Measurements from ENCODE around the gene POLR3K.

The POLR3K gene

GRCh38 chr16:35678-36305 lies 17.6 kb downstream of the POLR3K start:
- H2BK5ac ChIP-seq (ENCODE audit: low read length) = no peak overlapping the region
- no peak for DNase-seq (ENCODE audit: low spot score)
- no peaks in the 10 kb centered on the region for H3K27me3 ChIP-seq (ENCODE audit: control insufficient read depth in 3 of 3, insufficient read depth in 3 of 3, low read depth in 1 of 3, low read length in 3 of 3)

GRCh38 chr16:35011-35677 lies 18.3 kb downstream of the POLR3K start:
- Histone ChIP-seq H2BK5ac (ENCODE audit: low read length) (no peak overlapping the region), H2AFZ (ENCODE audit: low read length) (no peak overlapping the region), H2BK15ac (ENCODE audit: low read length) (no peak overlapping the region)

More at GRCh38 chr16:35678-36305, 17.6 kb downstream of the POLR3K start:
- Histone ChIP-seq H3K23ac (ENCODE audit: low read depth, low read length, poor library complexity) (peak overlapping the region; percentile 85), H3K9me3 (replicated peaks in 1 of 2; ENCODE audit: control insufficient read depth in 2 of 2, insufficient read depth in 1 of 2, low read depth in 1 of 2, low read length in 2 of 2) (no peaks in the 10 kb centered on the region), H2BK120ac (ENCODE audit: low read depth, low read length) (no peak overlapping the region), H3K18ac (ENCODE audit: low read length) (no peak overlapping the region), H3K4me1 (ENCODE audit: control insufficient read depth in 2 of 2, insufficient read depth in 1 of 2, low read depth in 1 of 2, low read length in 2 of 2) (peaks cover 0 to 4% of the 10 kb centered on the region in 2 donors), H3K36me3 (replicated peaks in 1 of 2; ENCODE audit: control insufficient read depth in 2 of 2, insufficient read depth in 2 of 2, low read length in 2 of 2) (peaks cover 6 to 15% of the 10 kb centered on the region in 2 donors), H2AK5ac (ENCODE audit: low read depth, low read length) (peak overlapping the region; percentile 37), H3K14ac (ENCODE audit: low read length) (no peak overlapping the region), H2BK15ac (ENCODE audit: low read length) (no peak overlapping the region), H3K4me2 (ENCODE audit: insufficient read depth, low read length, poor library complexity, severe bottlenecking) (no peak overlapping the region), H2BK12ac (ENCODE audit: low read length) (no peak overlapping the region), H3K9ac (ENCODE audit: low read depth, low read length, poor library complexity) (no peak overlapping the region), H3K79me1 (ENCODE audit: low read depth, low read length) (no peaks in the 10 kb centered on the region), H4K91ac (ENCODE audit: low read depth, low read length, poor library complexity) (no peak overlapping the region), H4K8ac (ENCODE audit: low read depth, low read length) (no peak overlapping the region), H2AFZ (ENCODE audit: low read length) (no peak overlapping the region), H3K27ac (replicated peaks; ENCODE audit: low read length) (no peak overlapping the region), H3K4me3 (ENCODE audit: low read length in 2 of 2) (peak overlapping the region in 1 of 2 donors; percentile 18), H3K4ac (ENCODE audit: low read length) (no peak overlapping the region)
- WGBS, 2 donors (ENCODE audit: extremely low coverage in 2 of 2, insufficient read length in 2 of 2, insufficient replicate concordance in 1 of 2) = no CpG with 5 or more reads among the region's 11 CpGs

GRCh38 chr16:34648-34987 lies 18.8 kb downstream of the POLR3K start:
- Histone ChIP-seq H2AFZ (ENCODE audit: low read length) (no peak overlapping the region), H2BK15ac (ENCODE audit: low read length) (no peak overlapping the region), H2BK12ac (ENCODE audit: low read length) (no peak overlapping the region), H3K23ac (ENCODE audit: low read depth, low read length, poor library complexity) (peak overlapping the region; percentile 60), H3K4me2 (ENCODE audit: insufficient read depth, low read length, poor library complexity, severe bottlenecking) (no peak overlapping the region), H3K9ac (ENCODE audit: low read depth, low read length, poor library complexity) (peak overlapping the region; percentile 68), H3K9me3 (replicated peaks in 1 of 2; ENCODE audit: control insufficient read depth in 2 of 2, insufficient read depth in 1 of 2, low read depth in 1 of 2, low read length in 2 of 2) (no peaks in the 10 kb centered on the region), H4K91ac (ENCODE audit: low read depth, low read length, poor library complexity) (no peak overlapping the region), H2BK5ac (ENCODE audit: low read length) (no peak overlapping the region), H3K14ac (ENCODE audit: low read length) (peak overlapping the region; percentile 1), H2BK120ac (ENCODE audit: low read depth, low read length) (no peak overlapping the region), H3K18ac (ENCODE audit: low read length) (no peak overlapping the region), H2AK5ac (ENCODE audit: low read depth, low read length) (no peak overlapping the region), H3K4me3 (ENCODE audit: low read length in 2 of 2) (peak overlapping the region in 1 of 2 donors; percentile 41), H3K36me3 (replicated peaks in 1 of 2; ENCODE audit: control insufficient read depth in 2 of 2, insufficient read depth in 2 of 2, low read length in 2 of 2) (peaks cover 6 to 12% of the 10 kb centered on the region in 2 donors), H3K79me1 (ENCODE audit: low read depth, low read length) (no peaks in the 10 kb centered on the region), H3K4ac (ENCODE audit: low read length) (no peak overlapping the region), H4K8ac (ENCODE audit: low read depth, low read length) (no peak overlapping the region), H3K27ac (replicated peaks; ENCODE audit: low read length) (no peak overlapping the region), H3K4me1 (ENCODE audit: control insufficient read depth in 2 of 2, insufficient read depth in 1 of 2, low read depth in 1 of 2, low read length in 2 of 2) (peaks cover 0 to 4% of the 10 kb centered on the region in 2 donors), H3K27me3 (ENCODE audit: control insufficient read depth in 3 of 3, insufficient read depth in 3 of 3, low read depth in 1 of 3, low read length in 3 of 3) (no peaks in the 10 kb centered on the region)
- no peak for DNase-seq (ENCODE audit: low spot score)
- no CpG with 5 or more reads among the region's 6 CpGs for WGBS, 2 donors (ENCODE audit: extremely low coverage in 2 of 2, insufficient read length in 2 of 2, insufficient replicate concordance in 1 of 2)

More at GRCh38 chr16:35011-35677, 18.3 kb downstream of the POLR3K start:
- H3K4me3 ChIP-seq (ENCODE audit: low read length in 2 of 2) = peak overlapping the region in 1 of 2 donors; percentile 18
- H3K9me3 ChIP-seq (replicated peaks in 1 of 2; ENCODE audit: control insufficient read depth in 2 of 2, insufficient read depth in 1 of 2, low read depth in 1 of 2, low read length in 2 of 2) = no peaks in the 10 kb centered on the region
- peak overlapping the region; percentile 37 for H2AK5ac ChIP-seq (ENCODE audit: low read depth, low read length)
- no peak overlapping the region for H2BK120ac ChIP-seq (ENCODE audit: low read depth, low read length)
- no peak overlapping the region for H4K8ac ChIP-seq (ENCODE audit: low read depth, low read length)
- H3K18ac ChIP-seq (ENCODE audit: low read length) = no peak overlapping the region
- no peaks in the 10 kb centered on the region for H3K27me3 ChIP-seq (ENCODE audit: control insufficient read depth in 3 of 3, insufficient read depth in 3 of 3, low read depth in 1 of 3, low read length in 3 of 3)
- H3K27ac ChIP-seq (replicated peaks; ENCODE audit: low read length) = no peak overlapping the region
- no CpG with 5 or more reads among the region's 17 CpGs for WGBS, 2 donors (ENCODE audit: extremely low coverage in 2 of 2, insufficient read length in 2 of 2, insufficient replicate concordance in 1 of 2)
- peaks cover 6 to 15% of the 10 kb centered on the region in 2 donors for H3K36me3 ChIP-seq (replicated peaks in 1 of 2; ENCODE audit: control insufficient read depth in 2 of 2, insufficient read depth in 2 of 2, low read length in 2 of 2)
- H3K4me1 ChIP-seq (ENCODE audit: control insufficient read depth in 2 of 2, insufficient read depth in 1 of 2, low read depth in 1 of 2, low read length in 2 of 2) = peaks cover 0 to 4% of the 10 kb centered on the region in 2 donors
- H3K23ac ChIP-seq (ENCODE audit: low read depth, low read length, poor library complexity) = peak overlapping the region; percentile 85
- no peaks in the 10 kb centered on the region for H3K79me1 ChIP-seq (ENCODE audit: low read depth, low read length)
- peak overlapping the region; percentile 71 for H3K14ac ChIP-seq (ENCODE audit: low read length)
- no peak overlapping the region for H2BK12ac ChIP-seq (ENCODE audit: low read length)
- H3K4me2 ChIP-seq (ENCODE audit: insufficient read depth, low read length, poor library complexity, severe bottlenecking) = no peak overlapping the region
- H4K91ac ChIP-seq (ENCODE audit: low read depth, low read length, poor library complexity) = no peak overlapping the region
- no peak overlapping the region for H3K4ac ChIP-seq (ENCODE audit: low read length)
- H3K9ac ChIP-seq (ENCODE audit: low read depth, low read length, poor library complexity) = no peak overlapping the region
- DNase-seq (ENCODE audit: low spot score) = no peak

GRCh38 chr16:33877-34647 lies 19.3 kb downstream of the POLR3K start:
- no CpG with 5 or more reads among the region's 21 CpGs for WGBS, 2 donors (ENCODE audit: extremely low coverage in 2 of 2, insufficient read length in 2 of 2, insufficient replicate concordance in 1 of 2)
- Histone ChIP-seq H3K4me1 (ENCODE audit: control insufficient read depth in 2 of 2, insufficient read depth in 1 of 2, low read depth in 1 of 2, low read length in 2 of 2) (peaks cover 0 to 4% of the 10 kb centered on the region in 2 donors), H3K23ac (ENCODE audit: low read depth, low read length, poor library complexity) (peak overlapping the region; percentile 60), H3K9ac (ENCODE audit: low read depth, low read length, poor library complexity) (peak overlapping the region; percentile 68), H3K27ac (replicated peaks; ENCODE audit: low read length) (no peak overlapping the region), H3K4me2 (ENCODE audit: insufficient read depth, low read length, poor library complexity, severe bottlenecking) (no peak overlapping the region), H3K36me3 (replicated peaks in 1 of 2; ENCODE audit: control insufficient read depth in 2 of 2, insufficient read depth in 2 of 2, low read length in 2 of 2) (peaks cover 4 to 7% of the 10 kb centered on the region in 2 donors), H2BK15ac (ENCODE audit: low read length) (no peak overlapping the region), H2BK5ac (ENCODE audit: low read length) (no peak overlapping the region), H3K4me3 (ENCODE audit: low read length in 2 of 2) (peak overlapping the region in 1 of 2 donors; percentile 41), H2AK5ac (ENCODE audit: low read depth, low read length) (no peak overlapping the region), H3K27me3 (ENCODE audit: control insufficient read depth in 3 of 3, insufficient read depth in 3 of 3, low read depth in 1 of 3, low read length in 3 of 3) (no peaks in the 10 kb centered on the region), H2BK120ac (ENCODE audit: low read depth, low read length) (no peak overlapping the region), H2BK12ac (ENCODE audit: low read length) (no peak overlapping the region), H3K79me1 (ENCODE audit: low read depth, low read length) (no peaks in the 10 kb centered on the region), H2AFZ (ENCODE audit: low read length) (no peak overlapping the region), H3K14ac (ENCODE audit: low read length) (peak overlapping the region; percentile 1), H4K8ac (ENCODE audit: low read depth, low read length) (no peak overlapping the region), H3K18ac (ENCODE audit: low read length) (no peak overlapping the region), H3K4ac (ENCODE audit: low read length) (no peak overlapping the region), H4K91ac (ENCODE audit: low read depth, low read length, poor library complexity) (peak overlapping the region; percentile 45), H3K9me3 (replicated peaks in 1 of 2; ENCODE audit: control insufficient read depth in 2 of 2, insufficient read depth in 1 of 2, low read depth in 1 of 2, low read length in 2 of 2) (no peaks in the 10 kb centered on the region)
- no peak for DNase-seq (ENCODE audit: low spot score)
